Astrocyte of the cerebellum (primary cell): ENCODE data around the gene MAP3K14.
"Not testable (repeated sequence)": the region's sequence is repeated elsewhere in the genome, so short reads cannot be mapped to it uniquely, and the experiment has no call there.

ENCODE experiments used
- DNase-seq: peaks from one replicate; pipeline ENCODE4 v3.0.0-alpha.2; 2011; ENCODE audit warnings: low read depth
- H3K4me3 ChIP-seq: 2 replicates; pipeline ENCODE4 v1.5.1; 2011; ENCODE audit warnings: mild to moderate bottlenecking, low read depth, low read length, moderate library complexity
- CTCF ChIP-seq: IDR thresholded peaks from 2 replicates; pipeline ENCODE4 v1.5.1; 2012; ENCODE audit warnings: low read length, low read depth, moderate library complexity, mild to moderate bottlenecking; ENCODE audit errors: missing control alignments
- in situ Hi-C: cut with HindIII; loops from 2 replicates; pipeline ENCODE4 v1.10.0; 2017; ENCODE audit warnings: low sequenced_read_pairs

MAP3K14 gene

GRCh38 chr17:45256114-45256966 lies 60.5 kb downstream of the MAP3K14 start:
- no peak for DNase-seq
- H3K4me3 ChIP-seq: no peak overlapping the region
- in situ Hi-C loops: no loop called here
- no peak for TF ChIP-seq CTCF

GRCh38 chr17:45255358-45255757 lies 61.5 kb downstream of the MAP3K14 start:
- no peak overlapping the region for H3K4me3 ChIP-seq
- DNase-seq: no peak
- no peak for TF ChIP-seq CTCF
- in situ Hi-C loops: no loop called here

GRCh38 chr17:45253879-45254278 lies 62.9 kb downstream of the MAP3K14 start:
- in situ Hi-C loops: no loop called here
- TF ChIP-seq CTCF: no peak
- no peak for DNase-seq
- no peak overlapping the region for H3K4me3 ChIP-seq

GRCh38 chr17:45253237-45253636 lies 63.6 kb downstream of the MAP3K14 start:
- H3K4me3 ChIP-seq, in situ Hi-C loops, DNase-seq: not testable (repeated sequence)

- in situ Hi-C loops: no loop called here
- TF ChIP-seq CTCF: no peak
- no peak for DNase-seq
- H3K4me3 ChIP-seq: no peak overlapping the region
Measured at GRCh38 chr17:45251931-45252330, 64.9 kb downstream of the MAP3K14 start.

- in situ Hi-C loops: loop anchor here (5.0 kb wide), 2 partner anchors 69 to 119 kb away; partner anchors contain the start of gene MAP3K14
- TF ChIP-seq CTCF: no peak
- DNase-seq: no peak
- peak overlapping the region; percentile 53 for H3K4me3 ChIP-seq
Measured at GRCh38 chr17:45248132-45248957, 68.5 kb downstream of the MAP3K14 start.
